ENCODE measurements around the gene ZBTB24. TPM values are rescaled to one million over a fixed set of nuclear protein-coding genes. Genes with fewer than 3 reads are reported as not detected.

The ZBTB24 gene
- total RNA-seq, 1 donor from 2014 or later: 25.4 TPM

DNA sequence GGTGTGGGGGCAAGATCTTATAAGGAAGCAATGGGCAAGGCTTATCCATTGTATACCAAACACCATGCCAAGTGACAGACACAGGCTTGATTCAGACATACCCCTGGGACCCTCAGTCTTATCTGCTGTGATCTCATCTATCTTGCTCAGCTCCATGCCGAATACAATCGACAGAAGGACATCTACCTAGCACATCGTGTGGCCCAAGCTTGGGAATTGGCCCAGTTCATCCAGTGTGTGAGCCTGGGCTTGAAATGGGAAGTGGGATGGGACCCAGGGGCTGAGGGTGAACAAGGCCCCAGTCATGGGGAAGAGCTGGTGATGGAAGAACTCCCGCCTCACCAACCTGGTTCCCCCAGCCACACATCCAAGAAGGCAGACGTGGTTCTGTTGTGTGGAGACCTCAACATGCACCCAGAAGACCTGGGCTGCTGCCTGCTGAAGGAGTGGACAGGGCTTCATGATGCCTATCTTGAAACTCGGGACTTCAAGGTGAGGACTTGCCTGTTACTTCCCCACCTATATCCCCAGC lies 40.6 kb downstream of the ZBTB24 start:
- Mint-ChIP-seq H3K27me3 (no peaks in the 10 kb centered on the region), H3K4me1 (peaks cover 39% of the 10 kb centered on the region), H3K4me3 (peak overlapping the region; percentile 96), H3K9me3 (no peaks in the 10 kb centered on the region), H3K36me3 (ENCODE audit: low read depth) (peaks cover 57% of the 10 kb centered on the region), H3K27ac (peak overlapping the region; percentile 95)
- intact Hi-C loops (cut with micrococcal nuclease): loop anchor here (2.0 kb wide), 1 partner anchor 254 kb away; no protein-coding TSS in a partner anchor
- CTCF ChIA-PET: interaction anchor here (0.7 to 3.2 kb wide), 6 partner anchors 10 to 40 kb away, joined by 3 to 31 read pairs (median 3); partner anchors contain the start of genes MICAL1 and ZBTB24
- POLR2A ChIA-PET: interaction anchor here (0.6 to 6.7 kb wide), 6 partner anchors 8 to 65 kb away, joined by 3 to 154 read pairs (median 20); partner anchors contain the start of genes CD164 and MICAL1
- ATAC-seq (ENCODE audit: low read depth) (no peak), DNase-seq (no peak)
- TF ChIP-seq, protein P1, sequence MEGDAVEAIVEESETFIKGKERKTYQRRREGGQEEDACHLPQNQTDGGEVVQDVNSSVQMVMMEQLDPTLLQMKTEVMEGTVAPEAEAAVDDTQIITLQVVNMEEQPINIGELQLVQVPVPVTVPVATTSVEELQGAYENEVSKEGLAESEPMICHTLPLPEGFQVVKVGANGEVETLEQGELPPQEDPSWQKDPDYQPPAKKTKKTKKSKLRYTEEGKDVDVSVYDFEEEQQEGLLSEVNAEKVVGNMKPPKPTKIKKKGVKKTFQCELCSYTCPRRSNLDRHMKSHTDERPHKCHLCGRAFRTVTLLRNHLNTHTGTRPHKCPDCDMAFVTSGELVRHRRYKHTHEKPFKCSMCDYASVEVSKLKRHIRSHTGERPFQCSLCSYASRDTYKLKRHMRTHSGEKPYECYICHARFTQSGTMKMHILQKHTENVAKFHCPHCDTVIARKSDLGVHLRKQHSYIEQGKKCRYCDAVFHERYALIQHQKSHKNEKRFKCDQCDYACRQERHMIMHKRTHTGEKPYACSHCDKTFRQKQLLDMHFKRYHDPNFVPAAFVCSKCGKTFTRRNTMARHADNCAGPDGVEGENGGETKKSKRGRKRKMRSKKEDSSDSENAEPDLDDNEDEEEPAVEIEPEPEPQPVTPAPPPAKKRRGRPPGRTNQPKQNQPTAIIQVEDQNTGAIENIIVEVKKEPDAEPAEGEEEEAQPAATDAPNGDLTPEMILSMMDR (IDR thresholded peaks at IDR 0.05): no peak

DNA sequence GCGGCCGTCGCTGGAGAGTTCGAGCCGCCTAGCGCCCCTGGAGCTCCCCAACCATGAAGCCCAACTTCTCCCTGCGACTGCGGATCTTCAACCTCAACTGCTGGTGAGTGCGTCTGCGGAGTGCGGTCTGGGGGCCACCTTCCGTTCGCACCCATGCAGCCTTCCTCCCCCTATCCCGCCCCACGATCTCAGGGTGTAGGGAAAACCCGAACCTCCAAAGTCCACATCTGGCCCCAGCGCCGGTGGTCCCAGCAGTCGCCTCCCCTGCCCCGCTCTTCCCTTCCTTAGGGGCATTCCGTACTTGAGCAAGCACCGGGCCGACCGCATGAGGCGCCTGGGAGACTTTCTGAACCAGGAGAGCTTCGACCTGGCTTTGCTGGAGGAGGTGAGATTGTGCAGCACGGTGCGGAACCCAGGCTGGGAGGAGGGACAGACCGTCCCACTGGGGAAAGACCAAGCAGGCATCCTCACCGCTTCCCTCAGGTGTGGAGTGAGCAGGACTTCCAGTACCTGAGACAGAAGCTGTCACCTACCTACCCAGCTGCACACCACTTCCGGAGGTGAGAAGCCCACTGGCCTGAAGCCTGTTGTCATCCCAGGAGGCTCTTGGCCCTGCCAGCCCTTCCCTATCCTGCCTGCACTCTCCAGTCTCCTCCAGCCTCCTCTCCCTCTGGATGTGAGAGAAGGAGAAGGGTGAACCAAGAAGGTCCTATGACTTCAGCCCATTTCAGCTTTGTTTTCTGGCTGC lies 41.8 kb downstream of the ZBTB24 start:
- peak overlapping the region; percentile 95 for H3K27ac Mint-ChIP-seq
- peaks cover 44% of the 10 kb centered on the region for H3K36me3 Mint-ChIP-seq (ENCODE audit: low read depth)
- intact Hi-C loops (cut with micrococcal nuclease): loop anchor here (1.0 kb wide), 3 partner anchors 9 to 250 kb away; partner anchors contain the start of genes AK9, FIG4 and MICAL1
- peaks cover 34% of the 10 kb centered on the region for H3K4me1 Mint-ChIP-seq
- DNase-seq (no peak), ATAC-seq (ENCODE audit: low read depth) (peak; percentile 28)
- CTCF ChIA-PET: interaction anchor here (1.1 to 3.2 kb wide), 7 partner anchors 12 to 346 kb away, joined by 3 to 31 read pairs (median 4); partner anchors contain the start of genes CD164, CEP57L1, MICAL1 and SESN1
- peak overlapping the region; percentile 96 for H3K4me3 Mint-ChIP-seq
- no peaks in the 10 kb centered on the region for H3K9me3 Mint-ChIP-seq
- no peaks in the 10 kb centered on the region for H3K27me3 Mint-ChIP-seq
- POLR2A ChIA-PET: interaction anchor here (0.6 to 6.7 kb wide), 15 partner anchors 9 to 883 kb away, joined by 3 to 154 read pairs (median 6); partner anchors contain the start of genes CD164, CDC40, CEP57L1 and MICAL1
- TF ChIP-seq, protein P1 (IDR thresholded peaks at IDR 0.05): no peak

DNA sequence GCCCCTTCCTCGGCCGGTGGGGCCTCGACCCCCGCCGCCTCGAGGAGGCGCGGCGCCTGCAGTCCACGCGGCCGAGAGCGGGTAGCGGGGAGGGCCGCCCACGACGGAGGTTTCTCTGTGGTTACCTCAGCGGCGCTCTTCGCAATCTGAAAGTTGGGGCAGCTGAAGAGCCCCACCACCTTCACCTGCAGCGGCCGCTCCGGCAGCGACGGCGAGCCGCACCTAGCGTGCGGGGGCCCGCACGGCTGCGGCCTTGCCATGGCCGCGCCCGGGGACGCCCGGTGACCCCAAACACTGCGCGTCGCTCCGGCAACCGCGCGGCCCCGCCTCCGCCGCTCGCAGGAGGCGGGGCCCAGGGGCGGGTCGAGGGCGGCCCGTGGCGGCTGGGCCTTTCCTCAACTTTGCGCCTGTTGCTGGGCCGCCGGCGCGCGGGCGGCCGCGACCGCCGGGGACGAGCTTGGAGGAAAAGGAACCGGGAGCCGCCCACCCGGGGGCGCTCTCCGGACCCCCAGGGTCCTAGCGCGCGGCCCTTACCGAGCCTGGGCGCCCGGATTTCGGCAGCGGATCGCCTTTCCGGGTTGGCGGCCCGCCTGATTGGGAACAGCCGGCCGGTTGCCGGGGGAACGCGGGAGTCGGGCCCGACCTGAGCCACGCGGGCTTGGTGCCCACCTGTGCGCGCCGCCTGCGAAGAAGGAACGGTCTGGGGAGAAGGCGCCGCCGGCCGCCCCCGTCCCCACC lies 42.5 kb downstream of the ZBTB24 start, which contains the start of the genes PPIL6 and SMPD2:
Gene PPIL6, minus strand, starts transcription at position 298 of the 738 bp plus-strand sequence. Its CDS starts 38 bp downstream, at position 260.
Gene SMPD2, plus strand, starts transcription at position 394 of the 738 bp plus-strand sequence. CDS start 398 bp downstream, outside the sequence.
- POLR2A ChIA-PET: interaction anchor here (0.6 to 6.7 kb wide), 13 partner anchors 10 to 882 kb away, joined by 3 to 154 read pairs (median 7); partner anchors contain the start of genes CD164, CDC40, CEP57L1 and MICAL1
- Mint-ChIP-seq H3K36me3 (ENCODE audit: low read depth) (peaks cover 38% of the 10 kb centered on the region), H3K4me3 (peak within 1 kb of the TSS; percentile 96), H3K27me3 (no peaks in the 10 kb centered on the region), H3K9me3 (no peaks in the 10 kb centered on the region), H3K27ac (peak within 1 kb of the TSS; percentile 95), H3K4me1 (peaks cover 34% of the 10 kb centered on the region)
- ATAC-seq (ENCODE audit: low read depth) (peak; percentile 83), DNase-seq (peak; percentile 89)
- intact Hi-C loops (cut with micrococcal nuclease): loop anchor here (1.0 kb wide), 7 partner anchors 10 to 881 kb away; partner anchors contain the start of genes AK9, CD164, CEP57L1 and FIG4
- CTCF ChIA-PET: interaction anchor here (1.1 to 3.2 kb wide), 5 partner anchors 12 to 346 kb away, joined by 3 to 31 read pairs (median 7); partner anchors contain the start of genes CD164, CEP57L1, SESN1 and ZBTB24
- TF ChIP-seq, protein P1 (IDR thresholded peaks at IDR 0.05): no peak

DNA sequence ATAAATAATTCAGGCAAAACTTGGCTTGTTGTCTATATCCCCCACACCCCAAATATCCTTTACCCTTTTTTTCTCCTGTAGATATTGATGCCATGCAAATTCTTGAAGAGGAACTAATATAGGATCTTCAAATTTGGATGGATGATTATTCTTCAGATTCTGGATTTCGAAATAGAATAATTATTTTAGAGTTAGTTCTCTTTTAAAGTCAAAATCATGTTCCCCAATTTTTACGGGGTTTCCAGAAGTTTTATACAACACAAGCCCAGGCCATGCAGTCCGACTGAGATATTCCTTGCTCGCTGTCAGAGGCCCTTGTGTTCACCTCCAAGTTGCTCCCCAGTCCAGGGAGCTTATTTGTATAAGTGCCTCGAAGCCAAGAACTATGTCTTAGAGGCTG lies 47.0 kb downstream of the ZBTB24 start:
- ChIA-PET POLR2A (interaction anchor here (0.8 kb wide), 1 partner anchor 19 kb away, joined by 3 read pairs; no protein-coding TSS in a partner anchor), CTCF (no interaction called here)
- H3K36me3 Mint-ChIP-seq (ENCODE audit: low read depth): peaks cover 1% of the 10 kb centered on the region
- H3K9me3 Mint-ChIP-seq: no peaks in the 10 kb centered on the region
- no peak overlapping the region for H3K27ac Mint-ChIP-seq
- ATAC-seq (ENCODE audit: low read depth) (no peak), DNase-seq (no peak)
- no peak overlapping the region for H3K4me3 Mint-ChIP-seq
- TF ChIP-seq, protein P1 (IDR thresholded peaks at IDR 0.05): no peak
- no peaks in the 10 kb centered on the region for H3K27me3 Mint-ChIP-seq
- intact Hi-C loops (cut with micrococcal nuclease): no loop called here
- H3K4me1 Mint-ChIP-seq: peaks cover 7% of the 10 kb centered on the region

Data from activated B cell treated with CpG ODN at 0.5 μM for 24 hours (primary cell).